Smooth muscle cell (in vitro differentiated cells): Measurements from ENCODE around the gene PPP3R1. TPM values are rescaled to one million over a fixed set of nuclear protein-coding genes. Genes with fewer than 3 reads are reported as not detected.

Experiments used
- DNase-seq: peaks from one replicate; lab custom pipeline; 2025; ENCODE audit not compliant: unreplicated experiment; lab: John Stamatoyannopoulos, UW
- H2AFZ ChIP-seq: fragments of 200-600 bp; sonication (generic); 2 replicates; pipeline ENCODE4 v1.6.0; 2016; ENCODE audit warnings: antibody characterized with exemption, low read depth, mild to moderate bottlenecking
- H3F3A ChIP-seq: fragments of 200-600 bp; sonication (generic); 2 replicates; pipeline ENCODE4 v1.6.0; 2017; ENCODE audit warnings: antibody characterized with exemption, low read depth
- H3K27ac ChIP-seq: fragments of 200-600 bp; sonication (generic); 2 replicates; pipeline ENCODE4 v1.5.1; 2016; ENCODE audit warnings: low read depth, mild to moderate bottlenecking
- H3K27me3 ChIP-seq: fragments of 200-600 bp; sonication (generic); 2 replicates; pipeline ENCODE4 v1.6.1; 2016; ENCODE audit warnings: low read depth, mild to moderate bottlenecking
- H3K36me3 ChIP-seq: fragments of 200-600 bp; sonication (generic); 2 replicates; pipeline ENCODE4 v1.5.1; 2016; ENCODE audit warnings: low read depth
- H3K4me1 ChIP-seq: fragments of 200-600 bp; sonication (generic); 2 replicates; pipeline ENCODE4 v1.5.1; 2016; ENCODE audit warnings: low read depth
- H3K4me2 ChIP-seq: fragments of 200-600 bp; sonication (generic); 2 replicates; pipeline ENCODE4 v1.6.0; 2016; ENCODE audit warnings: mild to moderate bottlenecking
- H3K4me3 ChIP-seq: fragments of 200-600 bp; sonication (generic); 2 replicates; pipeline ENCODE4 v1.5.1; 2016; ENCODE audit warnings: mild to moderate bottlenecking
- H3K79me2 ChIP-seq: fragments of 200-600 bp; sonication (generic); 2 replicates; pipeline ENCODE4 v1.6.0; 2016; ENCODE audit warnings: low read depth, mild to moderate bottlenecking
- H3K9ac ChIP-seq: fragments of 200-600 bp; sonication (generic); 2 replicates; pipeline ENCODE4 v1.6.0; 2016; ENCODE audit warnings: low read depth
- H3K9me3 ChIP-seq: fragments of 200-600 bp; sonication (generic); replicated peaks from 2 replicates; pipeline ENCODE4 v1.5.1; 2016; ENCODE audit warnings: low read depth
- H4K20me1 ChIP-seq: fragments of 200-600 bp; sonication (generic); 2 replicates; pipeline ENCODE4 v1.6.0; 2016; ENCODE audit warnings: low read depth
- CTCF ChIP-seq: fragments of 200-600 bp; sonication (generic); IDR thresholded peaks from 2 replicates; pipeline ENCODE4 v1.5.1; 2017; ENCODE audit warnings: borderline replicate concordance, mild to moderate bottlenecking, antibody characterized with exemption; ENCODE audit not compliant: insufficient read depth, poor library complexity, severe bottlenecking
- WGBS: methylation state at CpG from one replicate; pipeline ENCODE4 v1.1.7; 2016; ENCODE audit warnings: low lambda C conversion rate; 5-methylcytosine and 5-hydroxymethylcytosine counted together
- polyA plus RNA-seq: library from polyadenylated mRNA; unstranded; fragments of >200 nt; fragmentation: Nextera tagmentation; extraction: Ambion mirVana; gene quantifications from 2 replicates; pipeline ENCODE4 v1.2.1, GENCODE V29; 2016
- total RNA-seq: library from RNA; depleted of rRNA; stranded (reverse); fragments of >200 nt; gene quantifications from 2 replicates; pipeline ENCODE4 v1.2.3, GENCODE V29; 2014

Gene PPP3R1
- total and polyA plus RNA-seq, 2 experiments from 2014 or later = 4.7 to 33.5 TPM

GRCh38 chr2:68245066-68245465 lies 7.3 kb downstream of the PPP3R1 start:
- Histone ChIP-seq H3K4me2 (no peak overlapping the region), H3K36me3 (no peaks in the 10 kb centered on the region), H3K27me3 (no peaks in the 10 kb centered on the region), H3K9me3 (no peaks in the 10 kb centered on the region), H3K27ac (no peak overlapping the region), H3K9ac (no peak overlapping the region), H3F3A (no peaks in the 10 kb centered on the region), H3K79me2 (peaks cover 100% of the 10 kb centered on the region), H3K4me3 (no peak overlapping the region), H3K4me1 (peaks cover 24% of the 10 kb centered on the region), H2AFZ (no peak overlapping the region), H4K20me1 (peaks cover 100% of the 10 kb centered on the region)
- TF ChIP-seq CTCF = no peak
- DNase-seq = no peak
- 99% methylated on average over 4 of the region's 4 CpGs for WGBS

- Histone ChIP-seq H3K4me1 (peaks cover 23% of the 10 kb centered on the region), H3K79me2 (peaks cover 100% of the 10 kb centered on the region), H3K36me3 (no peaks in the 10 kb centered on the region), H3K27ac (no peak overlapping the region), H4K20me1 (peaks cover 100% of the 10 kb centered on the region), H3K4me2 (no peak overlapping the region), H3F3A (no peaks in the 10 kb centered on the region), H3K4me3 (no peak overlapping the region), H3K9me3 (no peaks in the 10 kb centered on the region), H3K9ac (no peak overlapping the region), H3K27me3 (no peaks in the 10 kb centered on the region), H2AFZ (no peak overlapping the region)
- no peak for DNase-seq
- TF ChIP-seq CTCF = no peak
- WGBS = 87% methylated on average over 2 of the region's 2 CpGs
Measured at GRCh38 chr2:68244456-68244855, 7.9 kb downstream of the PPP3R1 start.

DNA sequence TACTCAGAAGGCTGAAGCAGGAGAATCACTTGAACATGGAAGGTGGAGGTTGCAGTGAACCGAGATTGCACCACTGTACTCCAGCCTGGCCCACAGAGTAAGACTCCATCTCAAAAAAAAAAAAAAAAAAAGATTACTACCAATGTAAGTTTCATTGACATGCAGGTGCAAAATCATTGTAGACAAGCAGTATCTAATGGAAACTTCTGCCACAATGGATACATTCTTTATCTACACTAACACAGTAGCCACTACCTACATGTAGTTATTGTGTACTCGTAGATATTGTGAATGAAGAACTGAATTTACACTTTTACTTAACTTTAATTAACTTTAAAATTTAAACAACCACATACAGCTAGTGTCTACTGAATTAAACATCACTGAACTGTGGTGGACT lies 10.6 kb downstream of the PPP3R1 start:
- H3K36me3 ChIP-seq = no peaks in the 10 kb centered on the region
- no peaks in the 10 kb centered on the region for H3K9me3 ChIP-seq
- peaks cover 100% of the 10 kb centered on the region for H4K20me1 ChIP-seq
- 100% methylated on average over 2 of the region's 2 CpGs for WGBS
- TF ChIP-seq CTCF = no peak
- no peak for DNase-seq
- H3K4me3 ChIP-seq = no peak overlapping the region
- no peak overlapping the region for H3K9ac ChIP-seq
- no peaks in the 10 kb centered on the region for H3F3A ChIP-seq
- peaks cover 30% of the 10 kb centered on the region for H3K4me1 ChIP-seq
- H3K27ac ChIP-seq = no peak overlapping the region
- H3K27me3 ChIP-seq = no peaks in the 10 kb centered on the region
- H2AFZ ChIP-seq = no peak overlapping the region
- H3K4me2 ChIP-seq = no peak overlapping the region
- peaks cover 100% of the 10 kb centered on the region for H3K79me2 ChIP-seq

- TF ChIP-seq CTCF = no peak
- no peak overlapping the region for H2AFZ ChIP-seq
- H3K4me1 ChIP-seq = peaks cover 30% of the 10 kb centered on the region
- H3F3A ChIP-seq = no peaks in the 10 kb centered on the region
- no peak overlapping the region for H3K4me3 ChIP-seq
- H3K36me3 ChIP-seq = no peaks in the 10 kb centered on the region
- no peak overlapping the region for H3K27ac ChIP-seq
- H3K9ac ChIP-seq = no peak overlapping the region
- peaks cover 100% of the 10 kb centered on the region for H4K20me1 ChIP-seq
- 88% methylated on average over 4 of the region's 4 CpGs for WGBS
- peaks cover 100% of the 10 kb centered on the region for H3K79me2 ChIP-seq
- H3K4me2 ChIP-seq = no peak overlapping the region
- no peak for DNase-seq
- no peaks in the 10 kb centered on the region for H3K9me3 ChIP-seq
- H3K27me3 ChIP-seq = no peaks in the 10 kb centered on the region
Measured at GRCh38 chr2:68240446-68240845, 11.9 kb downstream of the PPP3R1 start.
